Left ventricle myocardium inferior (tissue), 1 donor: Measurements from ENCODE around the gene PLEKHA8. TPM values are rescaled to one million over a fixed set of nuclear protein-coding genes. Genes with fewer than 3 reads are reported as not detected.

Source experiments
- DNase-seq: peaks from one replicate; pipeline ENCODE4 v3.0.0-alpha.2; 2020
- H3K27ac ChIP-seq: fragments of 200-600 bp; replicated peaks from 2 replicates; pipeline ENCODE4 v1.8.0; 2021
- H3K27me3 ChIP-seq: fragments of 200-600 bp; 2 replicates; pipeline ENCODE4 v1.8.0; 2021; ENCODE audit warnings: low read depth
- H3K36me3 ChIP-seq: fragments of 200-600 bp; 2 replicates; pipeline ENCODE4 v1.8.0; 2021
- H3K4me1 ChIP-seq: fragments of 200-600 bp; 2 replicates; pipeline ENCODE4 v1.8.0; 2021
- H3K4me3 ChIP-seq: fragments of 200-600 bp; 2 replicates; pipeline ENCODE4 v1.8.0; 2021; ENCODE audit warnings: mild to moderate bottlenecking, moderate library complexity
- H3K9me3 ChIP-seq: fragments of 200-600 bp; replicated peaks from 2 replicates; pipeline ENCODE4 v1.8.0; 2021
- intact Hi-C: fragments of 100-400 bp; cut with micrococcal nuclease; formaldehyde crosslinking; loops from one replicate; pipeline ENCODE4 v1.11.0; 2022
- total RNA-seq: library from RNA; stranded (reverse); fragmentation: NEBNext Ultra II Directional; extraction: Animal tissue kit (Norgen Biotek cat#: 25700); gene quantifications from one replicate; pipeline ENCODE4 v1.2.1, GENCODE V29; 2021
- TF ChIP-seq, protein P1 (sequence below): fragments of 200-600 bp; IDR thresholded peaks from 2 replicates; pipeline ENCODE4 v1.8.0; 2021; ENCODE audit warnings: antibody characterized with exemption, mild to moderate bottlenecking, borderline replicate concordance
- donor health status: DM: no; HTN: yes; CAD: no; lungs with severe emphysema.

PLEKHA8 gene
- total RNA-seq, 1 donor from 2014 or later, result 3.3 TPM

DNA sequence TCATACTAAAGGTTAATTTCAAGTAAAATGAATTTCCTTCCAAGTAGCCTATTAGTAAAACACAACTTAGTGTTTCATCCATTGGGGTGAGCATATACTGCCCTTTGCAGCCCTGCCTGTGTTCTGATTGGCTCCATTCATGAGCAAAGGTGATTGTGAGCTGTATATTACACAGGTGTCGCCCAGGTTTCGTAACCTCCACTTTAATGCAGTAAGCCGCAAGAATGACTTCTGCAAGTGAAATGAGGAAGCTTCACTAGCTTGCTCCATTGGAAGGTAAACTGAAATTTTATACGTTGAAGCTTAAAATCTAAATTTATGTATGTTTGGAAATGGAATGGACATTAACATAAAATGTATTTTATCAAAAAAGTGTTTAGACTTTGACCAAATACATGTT lies 131.0 kb downstream of the PLEKHA8 start:
- intact Hi-C loops, result no loop called here
- peaks cover 9% of the 10 kb centered on the region for H3K36me3 ChIP-seq
- DNase-seq, result no peak

DNA sequence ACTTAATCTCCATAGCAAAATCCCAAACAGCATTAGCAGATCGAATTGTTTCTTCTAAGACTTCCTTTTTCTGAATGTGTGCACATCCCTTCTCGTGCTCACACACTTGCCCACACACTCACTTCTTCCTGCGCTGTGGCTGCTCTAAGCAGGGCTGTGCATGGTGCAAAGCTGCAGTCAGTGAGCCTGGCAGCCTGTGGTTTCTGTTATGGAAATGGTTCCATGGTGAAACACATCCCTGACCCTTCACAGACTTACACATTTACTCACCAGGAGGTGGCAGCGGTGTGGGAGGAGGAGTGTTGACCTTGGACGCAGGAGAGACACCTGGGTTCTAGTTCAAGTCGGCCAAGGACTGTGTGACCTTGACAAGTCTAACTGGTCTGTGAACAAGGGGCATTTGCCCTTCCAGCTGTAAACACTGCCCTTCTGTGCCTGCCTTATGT lies 131.5 kb downstream of the PLEKHA8 start:
- peak overlapping the region; percentile 36 for H3K27ac ChIP-seq
- intact Hi-C loops, result loop anchor here (10.0 kb wide), 1 partner anchor 115 kb away; no protein-coding TSS in a partner anchor
- DNase-seq, result no peak
- peaks cover 32% of the 10 kb centered on the region for H3K4me1 ChIP-seq
- H3K4me3 ChIP-seq, result no peak overlapping the region
- no peaks in the 10 kb centered on the region for H3K9me3 ChIP-seq
- H3K27me3 ChIP-seq, result no peaks in the 10 kb centered on the region
- peaks cover 9% of the 10 kb centered on the region for H3K36me3 ChIP-seq
- TF ChIP-seq, protein P1, sequence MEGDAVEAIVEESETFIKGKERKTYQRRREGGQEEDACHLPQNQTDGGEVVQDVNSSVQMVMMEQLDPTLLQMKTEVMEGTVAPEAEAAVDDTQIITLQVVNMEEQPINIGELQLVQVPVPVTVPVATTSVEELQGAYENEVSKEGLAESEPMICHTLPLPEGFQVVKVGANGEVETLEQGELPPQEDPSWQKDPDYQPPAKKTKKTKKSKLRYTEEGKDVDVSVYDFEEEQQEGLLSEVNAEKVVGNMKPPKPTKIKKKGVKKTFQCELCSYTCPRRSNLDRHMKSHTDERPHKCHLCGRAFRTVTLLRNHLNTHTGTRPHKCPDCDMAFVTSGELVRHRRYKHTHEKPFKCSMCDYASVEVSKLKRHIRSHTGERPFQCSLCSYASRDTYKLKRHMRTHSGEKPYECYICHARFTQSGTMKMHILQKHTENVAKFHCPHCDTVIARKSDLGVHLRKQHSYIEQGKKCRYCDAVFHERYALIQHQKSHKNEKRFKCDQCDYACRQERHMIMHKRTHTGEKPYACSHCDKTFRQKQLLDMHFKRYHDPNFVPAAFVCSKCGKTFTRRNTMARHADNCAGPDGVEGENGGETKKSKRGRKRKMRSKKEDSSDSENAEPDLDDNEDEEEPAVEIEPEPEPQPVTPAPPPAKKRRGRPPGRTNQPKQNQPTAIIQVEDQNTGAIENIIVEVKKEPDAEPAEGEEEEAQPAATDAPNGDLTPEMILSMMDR, result peak; percentile 17

More for the DNA sequence above, 131.0 kb downstream of the PLEKHA8 start:
- H3K27ac ChIP-seq, result no peak overlapping the region
- no peak overlapping the region for H3K4me3 ChIP-seq
- no peaks in the 10 kb centered on the region for H3K9me3 ChIP-seq
- H3K27me3 ChIP-seq, result no peaks in the 10 kb centered on the region
- TF ChIP-seq, protein P1, result no peak
- peaks cover 28% of the 10 kb centered on the region for H3K4me1 ChIP-seq

- Histone ChIP-seq H3K27me3 (no peaks in the 10 kb centered on the region), H3K9me3 (no peaks in the 10 kb centered on the region), H3K4me3 (no peak overlapping the region), H3K36me3 (peaks cover 9% of the 10 kb centered on the region), H3K4me1 (peaks cover 38% of the 10 kb centered on the region), H3K27ac (no peak overlapping the region)
- intact Hi-C loops, result loop anchor here (10.0 kb wide), 1 partner anchor 114 kb away; no protein-coding TSS in a partner anchor
- DNase-seq, result no peak
- TF ChIP-seq, protein P1, result no peak
Measured at GRCh38 chr7:30160329-30160728, 132.1 kb downstream of the PLEKHA8 start.

DNA sequence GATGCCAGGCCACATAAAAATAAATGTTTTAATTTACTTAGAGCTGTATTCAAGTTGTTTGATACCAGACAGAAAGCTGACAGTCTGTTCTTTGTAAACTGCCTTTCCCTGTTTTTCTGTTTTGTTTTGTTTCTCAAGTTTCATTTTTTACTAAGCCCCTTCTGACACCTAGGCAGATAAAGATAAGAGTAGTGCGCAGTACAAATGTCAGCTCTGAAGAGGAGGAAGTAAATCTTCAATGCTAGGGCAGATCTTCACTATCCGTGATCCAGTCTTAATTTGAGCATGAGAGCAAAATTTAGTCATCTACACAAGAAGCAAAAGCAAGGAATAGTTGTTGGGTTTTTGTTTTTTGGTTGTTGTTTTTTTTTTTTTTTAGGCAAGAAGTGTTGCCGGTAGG lies 133.9 kb downstream of the PLEKHA8 start:
- Histone ChIP-seq H3K4me1 (peaks cover 43% of the 10 kb centered on the region), H3K36me3 (peaks cover 9% of the 10 kb centered on the region), H3K9me3 (no peaks in the 10 kb centered on the region), H3K27me3 (no peaks in the 10 kb centered on the region), H3K4me3 (no peak overlapping the region), H3K27ac (peak overlapping the region; percentile 6)
- intact Hi-C loops, result loop anchor here (10.0 kb wide), 1 partner anchor 113 kb away; no protein-coding TSS in a partner anchor
- no peak for DNase-seq
- TF ChIP-seq, protein P1, result no peak

GRCh38 chr7:30162622-30163124 lies 134.5 kb downstream of the PLEKHA8 start:
- H3K36me3 ChIP-seq, result peaks cover 4% of the 10 kb centered on the region
- peak overlapping the region; percentile 54 for H3K27ac ChIP-seq
- intact Hi-C loops, result loop anchor here (10.0 kb wide), 1 partner anchor 112 kb away; no protein-coding TSS in a partner anchor
- DNase-seq, result no peak
- no peaks in the 10 kb centered on the region for H3K27me3 ChIP-seq
- H3K4me3 ChIP-seq, result no peak overlapping the region
- TF ChIP-seq, protein P1, result no peak
- no peaks in the 10 kb centered on the region for H3K9me3 ChIP-seq
- peaks cover 43% of the 10 kb centered on the region for H3K4me1 ChIP-seq
